ENCODE results near the gene PC. TPM values are rescaled to one million over a fixed set of nuclear protein-coding genes. Genes with fewer than 3 reads are reported as not detected.

PC gene
- polyA plus RNA-seq, 3 donors = 4.6 to 7.1 (median 6.0) TPM

DNA sequence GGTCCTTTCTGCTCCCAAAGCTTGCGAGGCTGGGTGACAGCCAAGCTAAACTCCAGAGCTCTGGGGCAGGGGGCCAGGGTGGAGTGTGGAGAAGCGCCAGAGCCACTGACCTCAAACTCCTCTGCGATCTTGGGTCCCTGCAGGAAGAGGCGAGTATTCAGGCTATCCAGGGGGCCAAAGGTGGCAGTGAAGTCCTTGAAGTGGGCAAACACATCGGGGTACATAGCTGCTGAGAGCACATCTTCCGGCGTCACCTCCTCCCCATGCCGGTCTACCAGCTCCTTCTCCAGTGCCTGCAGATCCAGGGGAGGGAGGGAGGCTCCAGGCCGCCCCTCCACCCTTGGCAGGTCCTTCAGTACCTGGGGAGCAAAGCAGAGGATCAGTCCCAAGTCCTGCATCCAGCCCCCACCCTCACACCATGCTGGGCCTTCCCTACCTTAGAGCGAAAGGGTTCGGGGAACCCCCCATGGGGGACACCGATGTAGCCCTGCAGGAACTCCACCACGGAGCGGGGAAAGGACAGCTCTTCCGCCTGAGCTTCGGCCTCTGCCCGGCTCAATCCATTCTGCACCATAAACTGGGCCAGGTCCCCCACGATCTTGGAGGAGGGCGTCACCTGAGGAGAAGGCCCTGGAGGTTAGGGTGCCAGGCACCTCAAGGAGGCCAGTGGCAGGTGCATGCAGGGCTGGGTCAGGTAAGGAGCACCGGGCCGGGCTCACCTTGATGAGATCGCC is 108.5 kb downstream of the PC start:
- H3K4me1 Mint-ChIP-seq = peaks cover 17% of the 10 kb centered on the region
- H3K9me3 Mint-ChIP-seq = no peaks in the 10 kb centered on the region

More for the DNA sequence above, 108.5 kb downstream of the PC start:
- H3K4me3 Mint-ChIP-seq = no peak overlapping the region
- Histone ChIP-seq H3K9ac (ENCODE audit: insufficient read depth, low read length, poor library complexity, severe bottlenecking) (no peak overlapping the region), H3K9me3 (replicated peaks in 1 of 2; ENCODE audit: control insufficient read depth in 1 of 2, insufficient read depth in 1 of 2, low read length in 2 of 2) (no peaks in the 10 kb centered on the region), H2AFZ (ENCODE audit: insufficient read depth, low read depth, low read length, poor library complexity, severe bottlenecking) (no peak overlapping the region), H3K36me3 (replicated peaks in 1 of 2; ENCODE audit: control insufficient read depth in 1 of 2, insufficient read depth in 2 of 2, low read length in 2 of 2) (peaks cover 37 to 42% of the 10 kb centered on the region in 2 donors), H3K79me2 (ENCODE audit: insufficient read depth, low read length) (peaks cover 10% of the 10 kb centered on the region), H3K4me1 (ENCODE audit: control insufficient read depth in 1 of 2, insufficient read depth in 2 of 2, low read length in 2 of 2) (peaks cover 8 to 11% of the 10 kb centered on the region in 2 donors), H4K20me1 (ENCODE audit: insufficient read depth, low read length) (no peaks in the 10 kb centered on the region), H3K27ac (ENCODE audit: low read depth in 1 of 2, low read length in 2 of 2) (no peak overlapping the region), H3K27me3 (ENCODE audit: control insufficient read depth in 2 of 2, insufficient read depth in 2 of 2, low read length in 2 of 2) (no peaks in the 10 kb centered on the region), H3K4me2 (replicated peaks; ENCODE audit: extremely low read depth, low read length, poor library complexity, severe bottlenecking) (no peak overlapping the region), H3K4me3 (replicated peaks in 1 of 3; ENCODE audit: low read depth in 2 of 3, low read length in 3 of 3) (no peak overlapping the region)
- 98% methylated on average over 17 of the region's 22 CpGs for WGBS (ENCODE audit: insufficient coverage)
- H3K36me3 Mint-ChIP-seq = peaks cover 21 to 40% of the 10 kb centered on the region in 2 donors
- no peak for TF ChIP-seq CTCF (IDR thresholded peaks at IDR 0.05)
- no peak overlapping the region for H3K27ac Mint-ChIP-seq
- DNase-seq = peak in 1 of 3 donors; percentile 4
- H3K27me3 Mint-ChIP-seq (ENCODE audit: low read depth in 3 of 3) = peaks cover 0 to 3% (median 0%) of the 10 kb centered on the region in 3 donors
- intact Hi-C loops (cut with micrococcal nuclease) = loop anchor here (10.0 kb wide), 2 partner anchors 435 to 545 kb away; partner anchors contain the start of gene RAD9A (in 1 of the 2)
